HG03139 (cell line): ENCODE data around the gene B2M.
A peak's percentile ranks its signal among the peaks of the same experiment; 100 is the strongest.
"Not testable (repeated sequence)": the region's sequence is repeated elsewhere in the genome, so short reads cannot be mapped to it uniquely, and the experiment has no call there.

Experiments used
- ATAC-seq: cut with Tn5 transposase; IDR thresholded peaks from one replicate; pipeline ENCODE4 v1.9.1; 2021; ENCODE audit not compliant: unreplicated experiment

Gene B2M

DNA sequence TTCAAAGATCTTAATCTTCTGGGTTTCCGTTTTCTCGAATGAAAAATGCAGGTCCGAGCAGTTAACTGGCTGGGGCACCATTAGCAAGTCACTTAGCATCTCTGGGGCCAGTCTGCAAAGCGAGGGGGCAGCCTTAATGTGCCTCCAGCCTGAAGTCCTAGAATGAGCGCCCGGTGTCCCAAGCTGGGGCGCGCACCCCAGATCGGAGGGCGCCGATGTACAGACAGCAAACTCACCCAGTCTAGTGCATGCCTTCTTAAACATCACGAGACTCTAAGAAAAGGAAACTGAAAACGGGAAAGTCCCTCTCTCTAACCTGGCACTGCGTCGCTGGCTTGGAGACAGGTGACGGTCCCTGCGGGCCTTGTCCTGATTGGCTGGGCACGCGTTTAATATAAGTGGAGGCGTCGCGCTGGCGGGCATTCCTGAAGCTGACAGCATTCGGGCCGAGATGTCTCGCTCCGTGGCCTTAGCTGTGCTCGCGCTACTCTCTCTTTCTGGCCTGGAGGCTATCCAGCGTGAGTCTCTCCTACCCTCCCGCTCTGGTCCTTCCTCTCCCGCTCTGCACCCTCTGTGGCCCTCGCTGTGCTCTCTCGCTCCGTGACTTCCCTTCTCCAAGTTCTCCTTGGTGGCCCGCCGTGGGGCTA is at the start of gene B2M, which contains the start of gene PATL2:
Gene B2M, plus strand, starts transcription at position 422 of the 647 bp plus-strand sequence. Its CDS starts 30 bp downstream, at position 452.
Gene PATL2, minus strand, starts transcription at position 228 of the 647 bp plus-strand sequence. CDS start 34,833 bp downstream, outside the sequence.
- peak; percentile 72 for ATAC-seq

DNA sequence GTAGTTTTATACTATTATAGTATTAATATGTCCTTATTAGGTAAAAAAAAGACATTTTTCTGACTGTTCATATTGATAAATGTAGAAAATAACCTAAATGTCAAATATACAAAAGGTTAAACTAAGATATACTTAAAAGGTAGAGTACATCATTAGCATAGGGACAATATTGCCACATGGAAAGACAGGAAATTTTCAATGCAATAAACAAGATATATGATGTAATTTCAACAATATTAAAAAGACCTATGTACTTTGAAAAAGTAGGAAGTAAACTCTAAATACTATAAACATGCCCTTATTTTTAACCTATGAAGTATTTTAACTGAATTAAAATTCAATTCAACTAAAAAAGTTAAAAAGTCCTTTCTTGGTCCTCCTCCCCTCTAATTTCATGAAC is 49.7 kb upstream of the B2M start:
- ATAC-seq: no peak

DNA sequence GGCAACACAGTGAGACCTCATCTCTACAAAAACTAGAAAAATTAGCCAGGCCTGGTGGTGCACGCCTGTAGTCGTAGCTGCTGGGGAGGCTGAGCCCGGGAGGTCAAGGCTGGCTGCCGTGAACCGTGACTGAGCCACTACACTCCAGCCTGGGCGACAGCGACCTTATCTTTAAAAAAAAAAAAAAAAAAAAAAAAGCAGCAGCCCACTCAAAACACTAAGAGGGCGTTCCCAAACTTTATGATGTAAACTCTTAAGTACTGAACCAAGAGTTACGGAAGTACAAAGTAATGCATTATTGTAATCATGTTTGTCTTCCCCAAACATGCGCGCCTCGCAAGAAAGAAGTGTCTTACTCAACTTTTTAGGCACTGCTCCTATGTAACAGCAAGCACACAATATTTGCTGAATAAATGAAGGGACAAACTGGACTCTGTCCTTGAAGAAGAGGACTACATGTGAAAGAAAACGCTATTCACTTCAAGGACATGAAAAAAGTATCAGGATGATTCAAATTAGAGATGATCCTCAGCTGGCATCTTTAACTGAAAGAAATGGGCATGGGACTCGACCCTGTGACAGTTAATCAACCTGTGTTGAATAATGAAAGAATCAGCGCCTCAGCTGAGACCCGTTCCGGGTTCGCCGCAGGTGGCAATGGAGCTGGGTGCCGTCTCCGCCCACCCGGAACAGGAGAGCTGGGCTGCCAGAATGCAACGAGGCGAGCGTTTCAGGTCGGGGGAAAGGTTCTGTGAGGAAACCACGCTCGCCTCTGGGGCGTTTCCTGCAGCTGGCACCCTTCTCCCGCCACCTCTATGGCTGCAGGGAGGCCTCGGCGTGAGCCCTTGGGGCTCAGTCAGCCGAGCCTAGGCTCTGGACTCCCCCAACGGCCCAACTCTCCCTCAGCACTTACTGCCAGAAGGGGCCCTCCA is 48.6 kb upstream of the B2M start:
- peak; percentile 44 for ATAC-seq

DNA sequence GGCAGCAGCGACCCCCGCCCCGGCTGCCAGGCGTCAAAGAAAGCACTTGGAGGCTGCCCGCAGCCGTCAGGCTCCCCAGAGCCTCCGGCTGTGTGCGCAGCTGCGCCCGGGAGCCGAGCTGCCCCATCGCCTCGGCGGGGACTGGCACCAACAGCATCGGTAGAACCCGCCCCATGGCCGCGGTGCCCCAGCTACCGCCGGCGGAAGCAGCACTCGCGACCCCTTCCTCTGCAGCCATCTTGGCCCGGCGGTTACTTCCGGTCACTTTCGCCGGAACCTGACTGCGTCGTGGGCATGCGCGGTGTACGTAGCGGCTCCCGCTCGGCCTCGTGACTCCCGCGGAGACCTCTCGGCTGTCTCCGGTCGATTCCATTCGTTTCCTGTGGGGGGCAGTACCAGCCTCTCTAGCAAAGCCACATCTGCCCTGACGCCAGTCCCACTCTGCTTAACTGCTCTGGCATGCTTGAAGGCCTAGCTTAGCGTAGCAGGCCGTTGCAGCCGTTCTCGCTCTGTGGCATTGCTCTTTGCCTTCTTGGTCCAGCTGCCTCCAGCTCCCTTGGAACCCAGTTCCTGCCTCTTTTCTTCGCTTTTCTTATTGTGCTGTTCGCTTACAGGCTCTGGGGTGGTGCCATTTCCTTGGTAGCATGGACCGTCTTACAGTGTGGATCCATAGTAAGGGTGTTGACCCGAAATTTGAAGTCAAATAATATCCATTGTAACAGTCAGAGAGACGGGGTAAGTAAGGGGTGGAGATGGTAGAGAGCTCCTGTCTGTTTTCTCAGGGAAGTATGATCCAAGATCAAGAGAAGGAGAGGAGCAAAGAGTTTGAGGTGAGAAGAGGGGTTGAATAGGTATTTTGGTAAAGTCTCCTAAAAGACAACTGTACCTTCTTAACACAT is 47.7 kb upstream of the B2M start, which contains the start of gene SPG11:
Gene SPG11, minus strand, starts transcription at position 253 of the 899 bp plus-strand sequence. Its CDS starts 15 bp downstream, at position 238.
- peak; percentile 71 for ATAC-seq

DNA sequence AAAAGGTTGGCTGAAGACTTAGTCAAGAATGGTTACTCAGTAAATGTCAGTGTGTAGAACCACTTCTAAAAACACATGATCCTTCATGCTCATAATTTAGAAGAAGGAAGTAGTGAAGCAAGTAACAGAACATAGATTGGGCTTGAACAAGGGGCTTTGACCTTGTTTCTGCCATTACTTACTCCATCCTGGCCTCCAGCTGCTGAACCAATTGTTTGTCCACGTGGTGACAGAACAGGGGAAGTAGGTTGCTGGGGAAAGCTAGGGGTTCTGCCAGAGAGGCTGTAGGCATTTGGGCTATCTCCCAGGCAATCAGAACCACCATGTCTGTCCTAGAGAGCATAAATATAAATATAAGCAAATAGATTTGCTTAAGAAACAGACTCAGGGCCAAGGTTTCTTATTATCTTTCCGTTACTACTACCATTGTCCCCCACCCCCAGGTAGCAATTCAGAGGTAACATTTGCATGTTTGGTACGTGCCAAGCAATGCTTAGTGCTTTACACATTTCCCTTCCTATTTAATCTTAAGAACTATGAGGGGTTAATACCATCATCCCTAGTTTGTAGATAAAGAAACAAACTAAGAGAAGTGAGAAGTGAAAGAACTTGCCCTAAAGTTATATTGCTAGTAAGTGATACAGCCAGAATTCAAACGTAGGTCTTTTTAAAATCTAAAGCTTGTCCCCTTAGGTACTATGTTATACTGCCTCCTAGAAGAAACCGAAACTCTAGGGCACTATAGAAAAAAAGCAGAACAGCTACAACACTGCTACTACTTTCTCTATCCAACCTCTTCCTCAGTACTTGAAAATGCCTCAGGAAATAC is 44.9 kb upstream of the B2M start:
- no peak for ATAC-seq

DNA sequence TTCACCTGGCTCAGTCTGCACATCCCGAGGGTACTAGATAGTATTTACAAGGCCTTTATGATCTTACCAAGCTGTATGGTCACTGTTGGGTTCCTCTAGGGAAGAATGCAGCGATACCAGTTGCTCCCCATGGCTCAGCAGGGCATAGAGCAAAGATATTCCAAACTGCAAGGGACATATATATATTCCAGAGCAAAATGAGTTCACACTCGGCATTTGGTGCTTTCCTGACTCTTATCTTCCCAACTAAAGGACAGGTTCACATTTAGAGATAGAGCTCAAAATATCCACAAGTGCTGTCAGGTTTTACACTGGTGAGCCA is 44.3 kb upstream of the B2M start:
- no peak for ATAC-seq

DNA sequence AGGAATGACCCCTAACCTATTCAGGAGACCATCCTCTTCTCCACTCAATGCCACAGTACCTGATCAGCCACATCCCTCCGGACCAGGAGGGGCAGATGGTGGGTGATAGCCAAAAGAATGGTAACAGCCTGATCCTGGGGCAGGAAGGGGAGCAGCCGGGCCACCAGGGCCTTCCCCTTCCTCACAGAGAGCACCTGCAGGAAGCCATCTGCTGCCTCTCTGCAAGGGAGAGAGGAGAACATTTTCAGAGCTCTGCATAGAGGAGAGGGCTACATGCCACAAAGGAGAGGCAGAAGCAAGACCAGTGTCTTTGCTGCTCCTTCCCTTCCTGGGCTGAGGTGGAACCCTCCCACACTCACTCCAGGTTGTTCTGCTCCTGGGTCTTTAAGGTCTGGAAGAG is 42.4 kb upstream of the B2M start:
- ATAC-seq: no peak

DNA sequence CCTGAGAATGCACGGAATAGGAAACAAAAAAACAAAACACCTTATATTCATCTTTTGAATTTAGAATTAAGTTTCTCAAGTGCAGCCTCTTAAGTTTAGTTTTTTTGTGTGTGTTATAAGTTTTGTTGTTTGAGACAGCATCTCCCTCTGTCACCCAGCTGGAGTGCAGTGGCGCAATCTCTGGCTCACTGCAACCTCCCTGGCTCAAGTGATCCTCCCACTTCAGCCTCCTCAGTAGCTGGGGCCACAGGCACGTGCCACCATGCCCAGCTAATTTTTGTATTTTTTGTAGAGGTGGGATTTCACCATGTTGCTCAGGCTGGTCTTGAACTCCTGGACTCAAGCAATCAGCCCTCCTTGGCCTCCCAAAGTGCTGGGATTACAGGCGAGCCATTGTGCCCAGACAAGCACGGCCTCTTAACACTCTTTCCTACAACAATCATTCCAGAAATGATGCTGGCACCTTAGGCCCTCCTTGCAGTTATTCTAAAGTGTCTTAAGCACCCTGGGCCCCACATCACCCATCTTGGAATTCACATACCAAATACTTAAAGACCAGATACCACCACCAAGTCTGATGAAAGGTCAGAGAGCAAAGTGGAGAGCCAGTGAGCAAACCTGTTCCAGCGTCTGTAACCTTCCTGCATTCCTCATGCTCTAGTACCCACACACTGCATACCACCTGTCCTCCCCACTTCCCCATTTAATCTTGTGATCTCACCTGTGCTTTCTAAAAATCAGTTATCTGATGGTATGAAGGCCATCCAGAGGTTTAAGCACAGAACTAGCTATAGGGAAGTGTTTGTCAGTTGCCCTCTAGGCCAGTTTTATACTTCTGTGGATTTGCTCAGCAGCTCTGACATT is 41.0 kb upstream of the B2M start:
- no peak for ATAC-seq

DNA sequence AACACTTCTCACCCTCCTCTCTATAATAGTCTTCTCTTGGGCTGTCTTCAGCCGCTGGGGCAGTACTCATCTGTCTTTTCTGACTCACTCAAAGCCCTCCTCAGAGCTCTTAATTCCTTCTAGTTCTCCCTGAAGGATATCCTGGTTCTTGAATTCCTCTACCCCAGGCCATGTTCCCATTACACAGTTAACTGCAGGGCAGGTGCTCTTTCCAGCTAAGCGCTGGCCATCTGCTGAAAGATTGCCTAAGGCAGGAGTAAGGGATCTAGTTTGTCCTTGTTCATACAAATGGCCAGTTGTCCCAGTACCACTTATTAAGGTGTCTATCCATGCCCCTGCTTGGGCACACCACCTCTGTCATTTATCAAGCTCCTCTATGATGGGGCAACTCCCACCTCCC is 37.7 kb upstream of the B2M start:
- no peak for ATAC-seq

DNA sequence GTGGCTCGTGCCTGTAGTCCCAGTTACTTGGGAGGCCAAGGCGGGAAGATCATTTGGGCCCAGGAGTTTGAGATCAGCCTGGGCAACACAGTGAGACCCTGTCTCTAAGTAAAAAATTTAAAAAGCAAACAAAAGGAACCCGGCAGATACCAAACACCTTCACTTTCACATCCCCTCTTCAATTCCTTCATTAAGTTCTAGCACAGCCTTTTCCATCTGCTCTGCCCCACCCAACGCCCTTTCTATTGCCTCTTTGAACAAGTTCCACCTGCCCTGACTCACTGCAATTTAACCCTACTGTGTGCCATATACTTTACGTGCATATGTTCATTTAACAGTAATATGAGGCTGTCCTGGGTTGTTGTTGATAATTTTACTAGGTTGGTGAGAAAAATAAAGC is 35.4 kb upstream of the B2M start:
- ATAC-seq: no peak

DNA sequence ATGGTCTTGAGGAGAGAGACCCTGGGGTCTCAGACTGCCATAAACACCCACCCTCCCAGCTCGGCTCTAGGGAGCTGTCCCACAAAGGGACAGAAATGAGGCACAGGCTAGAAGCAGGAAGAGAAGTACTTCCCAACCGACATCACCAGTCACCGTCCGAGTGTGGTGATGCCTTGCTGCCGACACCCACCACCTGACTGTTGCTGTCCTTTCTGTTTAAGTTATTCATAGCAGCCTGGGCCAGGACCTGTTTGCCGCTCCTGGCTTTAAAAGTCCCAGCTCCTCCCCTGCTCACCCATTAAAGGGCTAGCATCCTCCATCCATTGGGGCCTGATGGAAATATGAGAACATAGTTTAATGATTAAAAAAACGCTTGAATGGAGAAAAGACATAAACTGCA is 34.6 kb upstream of the B2M start:
- ATAC-seq: no peak

DNA sequence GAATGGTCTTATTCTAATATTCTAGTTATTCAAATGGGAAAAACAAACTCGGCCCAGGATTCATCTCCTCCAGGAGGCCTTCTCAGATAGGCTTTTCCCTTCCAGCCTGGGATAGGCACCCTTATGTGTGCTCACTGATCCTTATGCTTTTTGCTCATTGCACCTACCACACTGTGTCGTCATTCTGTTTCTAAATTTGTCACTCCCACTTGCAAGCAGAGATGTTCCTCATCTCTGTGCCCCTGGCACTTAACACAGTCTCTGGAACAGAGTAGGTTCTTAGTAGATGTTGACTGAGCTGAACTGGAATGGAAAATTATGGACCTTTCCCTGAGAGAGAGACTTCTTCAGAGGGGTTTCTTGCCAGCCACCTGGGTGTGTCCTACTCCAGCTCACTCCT is 29.1 kb upstream of the B2M start:
- no peak for ATAC-seq

DNA sequence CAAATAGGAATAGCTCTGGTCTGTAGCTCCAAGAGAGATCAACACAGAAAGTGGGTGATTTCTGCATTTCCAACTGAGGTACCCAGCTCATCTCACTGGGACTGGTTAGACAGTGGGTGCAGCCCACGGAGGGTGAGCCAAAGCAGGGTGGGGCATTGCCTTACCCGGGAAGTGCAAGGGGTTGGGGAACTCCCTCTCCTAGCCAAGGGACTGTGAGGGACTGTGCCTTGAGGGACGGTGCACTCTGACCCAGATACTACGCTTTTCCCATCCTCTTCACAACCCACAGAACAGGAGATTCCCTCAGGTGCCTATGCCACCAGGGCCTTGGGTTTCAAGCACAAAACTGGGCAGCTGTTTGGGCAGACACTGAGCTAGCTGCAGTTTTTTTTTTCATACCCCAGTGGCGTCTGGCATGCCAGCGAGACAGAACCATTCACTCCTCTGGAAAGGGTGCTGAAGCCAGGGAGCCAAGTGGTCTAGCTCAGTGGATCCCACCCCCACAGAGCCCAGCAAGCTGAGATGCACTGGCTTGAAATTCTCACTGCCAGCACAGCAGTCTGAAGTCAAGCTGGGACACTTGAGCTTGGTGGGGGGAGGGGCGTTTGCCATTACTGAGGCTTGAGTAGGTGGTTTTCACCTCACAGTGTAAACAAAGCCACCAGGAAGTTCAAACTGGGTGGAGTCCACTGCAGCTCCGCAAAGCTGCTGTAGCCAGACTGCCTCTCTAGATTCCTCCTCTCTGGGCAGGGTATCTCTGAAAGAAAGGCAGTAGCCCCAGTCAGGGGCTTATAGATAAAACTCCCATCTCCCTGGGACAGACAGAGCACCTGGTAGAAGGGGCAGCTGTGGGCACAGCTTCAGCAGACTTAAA is 28.3 kb upstream of the B2M start:
- not testable (repeated sequence) for ATAC-seq

DNA sequence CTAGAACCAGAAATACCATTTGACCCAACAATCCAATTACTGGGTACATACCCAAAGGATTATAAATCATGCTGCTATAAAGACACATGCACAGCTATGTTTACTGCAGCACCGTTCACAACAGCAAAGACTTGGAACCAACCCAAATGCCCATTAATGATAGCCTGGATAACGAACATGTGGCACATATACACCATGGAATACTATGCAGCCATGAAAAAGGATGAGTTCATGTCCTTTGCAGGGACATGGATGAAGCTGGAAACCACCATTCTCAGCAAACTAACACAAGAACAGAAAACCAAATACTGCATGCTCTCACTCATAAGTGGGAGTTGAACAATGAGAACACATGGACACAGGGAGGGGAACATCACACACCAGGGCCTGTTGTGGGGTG is 22.0 kb upstream of the B2M start:
- ATAC-seq: not testable (repeated sequence)

DNA sequence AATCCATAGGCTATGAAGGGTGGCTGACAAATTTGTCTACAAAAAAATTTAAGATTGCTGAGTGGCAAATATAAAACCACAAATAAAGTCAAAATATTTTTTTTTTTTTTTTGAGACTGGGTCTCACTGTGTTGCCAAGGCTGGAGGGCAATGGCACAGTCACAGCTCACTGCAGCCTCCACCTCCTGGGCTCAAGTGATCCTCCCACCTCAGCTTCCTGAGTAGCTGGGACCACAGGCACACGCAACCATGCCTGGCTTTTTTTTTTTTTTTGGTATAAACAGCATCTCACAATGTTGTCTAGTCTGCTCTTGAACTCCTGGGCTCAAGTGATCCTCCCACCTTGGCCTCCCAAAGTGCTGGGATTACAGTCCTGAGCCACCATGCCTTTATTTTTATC is 21.1 kb upstream of the B2M start:
- not testable (repeated sequence) for ATAC-seq

DNA sequence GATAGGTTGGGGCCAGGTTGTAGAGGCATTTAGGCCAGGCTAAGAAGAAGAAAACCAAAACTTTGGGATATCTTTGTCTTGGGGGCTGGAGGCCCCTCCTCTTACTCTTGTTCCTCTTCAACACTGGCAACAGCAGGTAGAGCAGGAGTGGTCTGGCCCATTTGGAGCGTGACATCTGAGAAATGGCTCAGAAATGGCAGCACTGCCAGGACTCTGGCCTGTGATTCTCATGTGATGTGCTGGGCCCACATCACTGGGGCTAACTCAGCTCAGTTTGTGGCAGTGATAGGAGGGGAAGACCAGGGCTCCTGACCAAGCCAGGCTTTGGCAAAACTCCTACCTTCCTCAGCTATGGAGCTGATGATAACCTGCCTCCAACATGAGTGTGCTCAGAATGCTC is 18.7 kb upstream of the B2M start:
- ATAC-seq: no peak

DNA sequence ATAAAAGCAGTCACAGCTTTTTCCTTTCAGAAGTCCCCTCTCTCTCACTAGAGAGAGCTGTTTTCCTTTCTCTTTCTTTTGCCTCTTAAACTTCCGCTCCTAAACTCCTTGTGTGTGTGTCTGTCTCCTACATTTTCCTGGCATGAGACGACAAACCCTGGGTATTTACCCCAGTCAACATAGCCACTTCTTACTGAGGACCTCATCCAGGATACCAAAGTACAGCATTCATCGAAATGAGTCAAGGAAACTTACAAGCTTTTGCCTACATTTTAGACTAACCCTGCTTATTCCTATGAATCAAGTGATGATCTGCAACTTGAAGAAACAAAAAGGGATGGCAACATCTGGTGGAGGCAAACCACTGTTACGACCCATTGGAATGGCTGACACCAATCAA is 16.9 kb upstream of the B2M start:
- ATAC-seq: no peak

DNA sequence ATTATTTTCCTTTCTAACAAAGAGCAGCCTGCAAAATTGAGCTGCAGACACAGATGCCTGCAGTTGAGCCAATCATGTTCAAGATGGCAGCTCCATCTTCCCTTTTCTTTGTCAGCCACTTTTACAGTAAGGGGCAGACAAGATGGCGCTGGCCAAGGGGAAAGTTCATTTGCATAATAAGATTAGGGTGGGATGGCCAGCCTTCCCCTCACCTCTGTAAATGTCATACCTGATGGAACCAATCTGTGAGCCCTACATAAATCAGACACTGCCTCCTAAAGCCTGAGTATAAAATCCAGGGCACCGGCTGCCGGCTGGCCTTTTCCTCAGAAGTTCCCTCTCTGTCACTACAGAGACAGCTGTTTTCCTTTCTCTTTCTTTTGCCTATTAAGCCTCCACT is 16.0 kb upstream of the B2M start:
- no peak for ATAC-seq
